Measurements from ENCODE around the gene ME1. TPM values are rescaled to one million over a fixed set of nuclear protein-coding genes. Genes with fewer than 3 reads are reported as not detected.

ME1 gene
- total RNA-seq, 1 donor from 2014 or later, result 14.7 TPM

DNA sequence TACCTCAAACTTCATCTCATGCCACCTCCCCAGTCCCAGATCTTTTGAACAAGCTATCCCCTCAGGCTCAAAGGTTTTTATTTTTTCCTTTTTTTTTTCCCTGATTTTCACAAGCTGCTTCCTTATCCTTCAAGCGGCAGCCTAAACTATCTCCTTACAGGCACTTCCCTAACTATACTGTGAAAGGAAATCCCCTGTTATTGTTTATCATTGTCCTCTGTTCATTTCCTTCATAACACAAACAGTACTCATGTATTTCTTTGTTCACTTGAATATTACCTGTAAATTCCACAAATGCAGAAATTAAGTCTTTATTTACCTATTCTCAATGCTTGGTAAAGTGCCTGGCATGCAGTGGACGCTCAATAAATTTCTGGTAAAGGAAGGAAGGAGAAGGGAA lies 48.9 kb downstream of the ME1 start:
- ATAC-seq, result no peak
- TF ChIP-seq, protein P1, sequence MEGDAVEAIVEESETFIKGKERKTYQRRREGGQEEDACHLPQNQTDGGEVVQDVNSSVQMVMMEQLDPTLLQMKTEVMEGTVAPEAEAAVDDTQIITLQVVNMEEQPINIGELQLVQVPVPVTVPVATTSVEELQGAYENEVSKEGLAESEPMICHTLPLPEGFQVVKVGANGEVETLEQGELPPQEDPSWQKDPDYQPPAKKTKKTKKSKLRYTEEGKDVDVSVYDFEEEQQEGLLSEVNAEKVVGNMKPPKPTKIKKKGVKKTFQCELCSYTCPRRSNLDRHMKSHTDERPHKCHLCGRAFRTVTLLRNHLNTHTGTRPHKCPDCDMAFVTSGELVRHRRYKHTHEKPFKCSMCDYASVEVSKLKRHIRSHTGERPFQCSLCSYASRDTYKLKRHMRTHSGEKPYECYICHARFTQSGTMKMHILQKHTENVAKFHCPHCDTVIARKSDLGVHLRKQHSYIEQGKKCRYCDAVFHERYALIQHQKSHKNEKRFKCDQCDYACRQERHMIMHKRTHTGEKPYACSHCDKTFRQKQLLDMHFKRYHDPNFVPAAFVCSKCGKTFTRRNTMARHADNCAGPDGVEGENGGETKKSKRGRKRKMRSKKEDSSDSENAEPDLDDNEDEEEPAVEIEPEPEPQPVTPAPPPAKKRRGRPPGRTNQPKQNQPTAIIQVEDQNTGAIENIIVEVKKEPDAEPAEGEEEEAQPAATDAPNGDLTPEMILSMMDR (IDR thresholded peaks at IDR 0.05), result no peak
- Histone ChIP-seq H3K4me3 (no peak overlapping the region), H3K36me3 (no peaks in the 10 kb centered on the region), H3K27ac (no peak overlapping the region), H3K27me3 (no peaks in the 10 kb centered on the region), H3K4me1 (no peaks in the 10 kb centered on the region), H3K9me3 (no peaks in the 10 kb centered on the region)
- no peak for DNase-seq
- intact Hi-C loops (cut with DNase I), result no loop called here

DNA sequence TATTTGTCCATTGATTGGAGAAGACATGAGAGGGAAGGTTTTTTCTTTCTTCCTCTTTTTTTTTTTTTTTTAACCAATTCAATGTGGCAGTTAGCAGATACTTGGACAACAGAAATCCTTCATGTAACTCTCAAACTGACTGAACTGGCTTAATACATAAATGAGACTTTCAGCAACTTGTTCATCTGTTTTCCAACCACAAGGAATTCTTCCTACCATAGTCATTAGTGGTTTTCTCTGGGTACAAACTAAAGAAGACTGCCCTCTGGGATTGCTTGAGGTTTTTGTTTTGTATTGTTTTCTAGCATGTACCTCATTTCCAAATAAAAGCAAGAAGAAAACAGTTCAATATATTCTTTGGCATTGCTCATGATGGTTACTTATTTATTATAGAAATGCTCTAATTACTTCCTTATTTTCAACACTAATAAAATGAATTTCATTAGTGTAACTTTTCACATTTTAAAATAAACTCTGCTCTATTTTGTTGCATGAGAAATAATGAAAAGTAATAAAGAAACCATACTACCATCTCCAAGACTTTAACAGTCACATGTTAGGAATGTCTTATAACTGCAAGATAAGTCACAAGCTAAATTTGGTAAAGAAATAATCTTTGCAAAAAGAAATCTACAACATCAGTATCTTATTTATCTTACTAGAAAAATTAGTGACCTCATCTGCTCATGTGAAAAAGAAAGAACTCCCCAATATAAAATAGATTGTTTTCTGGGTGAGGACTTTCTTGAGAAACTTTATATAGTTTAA lies 52.0 kb downstream of the ME1 start:
- H3K27ac ChIP-seq, result no peak overlapping the region
- TF ChIP-seq, protein P1 (IDR thresholded peaks at IDR 0.05), result no peak
- no peaks in the 10 kb centered on the region for H3K4me1 ChIP-seq
- no peaks in the 10 kb centered on the region for H3K9me3 ChIP-seq
- no peaks in the 10 kb centered on the region for H3K27me3 ChIP-seq
- ATAC-seq (no peak), DNase-seq (no peak)
- no peaks in the 10 kb centered on the region for H3K36me3 ChIP-seq
- intact Hi-C loops (cut with DNase I), result no loop called here
- no peak overlapping the region for H3K4me3 ChIP-seq

DNA sequence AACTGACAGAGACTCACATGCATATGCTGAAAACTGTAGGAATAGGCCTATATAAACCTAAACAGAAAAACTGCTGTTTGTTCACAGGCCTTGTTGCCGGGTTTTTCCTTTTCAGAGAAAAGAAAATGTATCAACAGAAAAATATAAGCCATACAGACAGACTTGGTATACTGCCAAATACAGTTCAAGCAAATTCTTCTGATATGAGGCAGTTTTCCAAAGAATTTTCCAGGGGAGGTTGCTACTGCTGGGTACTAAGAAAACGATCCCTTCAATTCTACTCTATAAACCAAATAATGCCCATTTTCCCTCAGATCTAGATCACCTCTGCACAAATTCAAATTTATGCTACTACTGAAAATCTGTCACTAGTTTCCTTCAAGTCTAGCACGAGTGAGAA lies 59.4 kb downstream of the ME1 start:
- ATAC-seq (no peak), DNase-seq (no peak)
- H3K27ac ChIP-seq, result no peak overlapping the region
- TF ChIP-seq, protein P1 (IDR thresholded peaks at IDR 0.05), result no peak
- no peaks in the 10 kb centered on the region for H3K27me3 ChIP-seq
- H3K4me1 ChIP-seq, result no peaks in the 10 kb centered on the region
- H3K36me3 ChIP-seq, result no peaks in the 10 kb centered on the region
- intact Hi-C loops (cut with DNase I), result no loop called here
- H3K9me3 ChIP-seq, result no peaks in the 10 kb centered on the region
- no peak overlapping the region for H3K4me3 ChIP-seq

DNA sequence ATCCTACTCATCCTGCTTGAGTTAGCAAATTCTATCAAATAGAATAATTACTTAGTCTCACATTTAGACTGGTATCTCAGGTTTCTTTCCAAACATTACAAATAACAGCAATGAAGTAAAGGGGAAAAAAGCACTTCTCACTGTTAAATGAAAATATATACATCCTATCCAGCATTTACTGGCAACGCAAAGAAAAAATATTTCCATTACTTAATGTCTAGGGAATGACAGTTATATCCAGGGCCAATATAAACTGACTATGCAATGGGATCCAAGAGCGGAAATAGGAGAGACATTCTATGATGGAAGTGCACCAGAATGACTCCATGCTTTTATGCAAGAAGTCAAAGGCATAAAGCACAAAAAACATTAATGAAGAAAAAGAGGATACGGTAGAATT lies 60.3 kb downstream of the ME1 start:
- H3K4me3 ChIP-seq, result no peak overlapping the region
- H3K27me3 ChIP-seq, result no peaks in the 10 kb centered on the region
- TF ChIP-seq, protein P1 (IDR thresholded peaks at IDR 0.05), result no peak
- no peaks in the 10 kb centered on the region for H3K36me3 ChIP-seq
- H3K27ac ChIP-seq, result no peak overlapping the region
- DNase-seq, result no peak
- no peak for ATAC-seq
- intact Hi-C loops (cut with DNase I), result no loop called here
- no peaks in the 10 kb centered on the region for H3K4me1 ChIP-seq
- no peaks in the 10 kb centered on the region for H3K9me3 ChIP-seq

DNA sequence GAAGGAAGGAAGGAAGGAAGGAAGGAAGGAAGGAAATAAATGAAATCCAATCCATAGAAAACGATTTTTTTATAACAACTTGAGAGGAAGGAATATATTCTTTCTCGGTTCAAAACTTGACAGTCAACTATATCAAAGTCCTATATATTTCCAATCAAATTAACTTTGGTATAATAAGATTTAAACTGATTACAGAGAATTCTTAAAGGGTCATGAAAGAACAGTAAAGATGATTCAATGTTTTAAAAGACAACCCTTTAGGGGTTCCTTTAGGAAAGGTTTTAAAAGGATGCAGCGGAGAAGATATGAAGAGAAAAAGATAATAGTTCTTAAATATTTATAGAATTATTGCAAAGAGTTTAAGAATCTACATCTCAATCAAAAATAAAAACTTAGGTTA lies 61.2 kb downstream of the ME1 start:
- TF ChIP-seq, protein P1 (IDR thresholded peaks at IDR 0.05), result no peak
- intact Hi-C loops (cut with DNase I), result no loop called here
- Histone ChIP-seq H3K36me3 (no peaks in the 10 kb centered on the region), H3K27me3 (no peaks in the 10 kb centered on the region), H3K27ac (no peak overlapping the region), H3K4me3 (no peak overlapping the region), H3K4me1 (no peaks in the 10 kb centered on the region), H3K9me3 (no peaks in the 10 kb centered on the region)
- DNase-seq (no peak), ATAC-seq (no peak)

DNA sequence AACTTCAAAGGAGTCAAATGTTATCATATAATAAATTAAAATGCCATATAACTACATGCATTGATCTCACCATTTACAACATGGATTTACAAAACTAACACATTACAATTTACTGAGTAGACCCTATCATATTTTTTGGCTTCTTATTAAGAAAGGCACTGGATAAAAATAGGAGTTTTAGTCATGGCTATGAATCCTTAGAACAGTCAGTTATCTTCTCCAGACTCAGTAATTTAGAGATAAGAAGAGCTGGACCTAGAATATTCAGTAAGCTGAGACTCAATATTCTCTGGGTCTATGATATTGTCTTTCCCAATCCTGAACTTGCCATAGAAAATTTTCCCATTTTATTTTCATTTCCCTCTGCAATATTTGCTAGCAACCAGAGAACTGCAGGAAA lies 62.3 kb downstream of the ME1 start:
- no peak overlapping the region for H3K4me3 ChIP-seq
- H3K4me1 ChIP-seq, result no peaks in the 10 kb centered on the region
- TF ChIP-seq, protein P1 (IDR thresholded peaks at IDR 0.05), result no peak
- no peaks in the 10 kb centered on the region for H3K9me3 ChIP-seq
- no peaks in the 10 kb centered on the region for H3K27me3 ChIP-seq
- intact Hi-C loops (cut with DNase I), result no loop called here
- no peaks in the 10 kb centered on the region for H3K36me3 ChIP-seq
- DNase-seq, result no peak
- ATAC-seq, result no peak
- no peak overlapping the region for H3K27ac ChIP-seq
